ENCODE results near the gene HOXB4.
"Not testable (repeated sequence)": the region's sequence is repeated elsewhere in the genome, so short reads cannot be mapped to it uniquely, and the experiment has no call there.

The HOXB4 gene

GRCh38 chr17:48537316-48537715, 40.8 kb downstream of the HOXB4 start:
- Histone ChIP-seq H3K4me2 (no peak overlapping the region), H3K27me3 (ENCODE audit: insufficient read depth, low read depth) (no peaks in the 10 kb centered on the region; the same call in 1 of the 2 replicates), H3K4me1 (ENCODE audit: low read depth, poor library complexity, severe bottlenecking) (no peaks in the 10 kb centered on the region), H4K20me1 (ENCODE audit: insufficient read depth) (no peaks in the 10 kb centered on the region), H3K9ac (no peak overlapping the region), H3K36me3 (ENCODE audit: insufficient read depth) (no peaks in the 10 kb centered on the region), H3K27ac (no peak overlapping the region), H3K79me2 (ENCODE audit: insufficient read depth, low read depth) (no peaks in the 10 kb centered on the region), H2AFZ (ENCODE audit: low read depth) (no peak overlapping the region), H3K4me3 (IDR thresholded peaks at IDR 0.05; ENCODE audit: insufficient read depth, low read depth, low read length) (no peak overlapping the region)
- TF ChIP-seq, protein P1, sequence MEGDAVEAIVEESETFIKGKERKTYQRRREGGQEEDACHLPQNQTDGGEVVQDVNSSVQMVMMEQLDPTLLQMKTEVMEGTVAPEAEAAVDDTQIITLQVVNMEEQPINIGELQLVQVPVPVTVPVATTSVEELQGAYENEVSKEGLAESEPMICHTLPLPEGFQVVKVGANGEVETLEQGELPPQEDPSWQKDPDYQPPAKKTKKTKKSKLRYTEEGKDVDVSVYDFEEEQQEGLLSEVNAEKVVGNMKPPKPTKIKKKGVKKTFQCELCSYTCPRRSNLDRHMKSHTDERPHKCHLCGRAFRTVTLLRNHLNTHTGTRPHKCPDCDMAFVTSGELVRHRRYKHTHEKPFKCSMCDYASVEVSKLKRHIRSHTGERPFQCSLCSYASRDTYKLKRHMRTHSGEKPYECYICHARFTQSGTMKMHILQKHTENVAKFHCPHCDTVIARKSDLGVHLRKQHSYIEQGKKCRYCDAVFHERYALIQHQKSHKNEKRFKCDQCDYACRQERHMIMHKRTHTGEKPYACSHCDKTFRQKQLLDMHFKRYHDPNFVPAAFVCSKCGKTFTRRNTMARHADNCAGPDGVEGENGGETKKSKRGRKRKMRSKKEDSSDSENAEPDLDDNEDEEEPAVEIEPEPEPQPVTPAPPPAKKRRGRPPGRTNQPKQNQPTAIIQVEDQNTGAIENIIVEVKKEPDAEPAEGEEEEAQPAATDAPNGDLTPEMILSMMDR (conservative IDR thresholded peaks at IDR 0.05; ENCODE audit: low read depth, low read length), result no peak

DNA sequence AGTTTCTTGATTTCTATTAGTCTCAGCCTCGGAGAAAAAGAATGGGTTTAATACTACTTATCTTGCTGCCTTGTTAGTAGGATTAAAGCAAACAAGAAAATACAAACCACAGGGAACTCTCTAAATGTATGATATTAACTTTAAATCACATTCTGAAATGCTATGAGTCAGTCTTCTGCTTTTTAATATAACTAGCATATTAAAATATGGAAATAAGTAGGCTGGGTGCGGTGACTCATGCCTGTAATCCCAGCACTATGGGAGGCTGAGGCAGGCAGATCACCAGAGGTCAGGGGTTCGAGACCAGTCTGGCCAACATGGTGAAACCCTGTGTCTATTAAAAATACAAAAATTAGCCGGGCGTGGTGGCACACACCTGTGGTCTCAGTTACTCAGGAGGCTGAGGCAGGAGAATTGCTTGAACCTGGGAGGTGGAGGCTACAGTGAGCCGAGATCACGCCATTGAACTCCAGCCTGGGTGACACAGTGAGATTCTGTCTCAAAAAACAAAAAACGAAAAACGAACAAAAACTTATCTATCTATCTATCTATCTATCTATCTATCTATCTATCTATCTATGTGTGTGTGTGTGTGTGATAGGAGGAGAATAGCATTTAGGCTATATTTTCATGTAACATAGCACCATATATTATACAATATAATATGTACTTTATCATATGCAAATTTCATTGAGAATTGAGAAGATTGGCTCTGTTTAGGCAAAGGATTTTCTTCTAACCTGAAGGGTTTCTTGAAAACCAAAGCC, 42.2 kb downstream of the HOXB4 start:
- not testable (repeated sequence) for H3K4me1 ChIP-seq (ENCODE audit: low read depth, poor library complexity, severe bottlenecking); H3K9ac ChIP-seq

DNA sequence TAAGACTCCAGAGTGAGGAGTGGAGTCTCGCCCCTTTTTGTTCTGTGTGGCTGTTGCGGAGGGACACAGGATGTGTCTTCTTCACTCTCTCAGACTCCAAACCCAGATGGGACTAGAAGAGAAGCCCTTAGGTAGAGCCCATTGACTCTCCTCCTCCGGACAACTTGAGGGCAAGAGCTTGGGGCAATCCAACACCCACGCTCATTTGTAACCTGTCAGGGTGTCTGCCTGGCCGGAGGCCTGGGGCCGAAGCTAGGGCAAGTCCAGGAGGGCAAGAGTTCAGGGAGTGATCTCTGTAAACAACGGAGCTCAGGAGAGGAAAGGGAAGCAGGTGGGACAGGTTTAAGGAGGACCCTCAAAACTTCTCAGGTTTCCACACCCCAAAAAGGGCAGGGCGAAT, 45.9 kb downstream of the HOXB4 start:
- Histone ChIP-seq H3K4me1 (ENCODE audit: low read depth, poor library complexity, severe bottlenecking) (no peaks in the 10 kb centered on the region), H4K20me1 (ENCODE audit: insufficient read depth) (no peaks in the 10 kb centered on the region), H3K27ac (no peak overlapping the region), H3K9ac (no peak overlapping the region), H3K4me2 (no peak overlapping the region), H3K27me3 (ENCODE audit: insufficient read depth, low read depth) (no peaks in the 10 kb centered on the region), H3K79me2 (ENCODE audit: insufficient read depth, low read depth) (no peaks in the 10 kb centered on the region), H2AFZ (ENCODE audit: low read depth) (no peak overlapping the region), H3K36me3 (ENCODE audit: insufficient read depth) (no peaks in the 10 kb centered on the region), H3K4me3 (IDR thresholded peaks at IDR 0.05; ENCODE audit: insufficient read depth, low read depth, low read length) (no peak overlapping the region)
- TF ChIP-seq, protein P1 (conservative IDR thresholded peaks at IDR 0.05; ENCODE audit: low read depth, low read length), result no peak

More for the DNA sequence above, 42.2 kb downstream of the HOXB4 start:
- H3K36me3 ChIP-seq (ENCODE audit: insufficient read depth); H4K20me1 ChIP-seq (ENCODE audit: insufficient read depth); H3K79me2 ChIP-seq (ENCODE audit: insufficient read depth, low read depth); H3K27ac ChIP-seq; H3K4me3 ChIP-seq (IDR thresholded peaks at IDR 0.05; ENCODE audit: insufficient read depth, low read depth, low read length); H2AFZ ChIP-seq (ENCODE audit: low read depth); H3K27me3 ChIP-seq (ENCODE audit: insufficient read depth, low read depth); H3K4me2 ChIP-seq: not testable (repeated sequence)

- Histone ChIP-seq H3K27ac (no peak within 1 kb of the TSS), H3K9ac (no peak within 1 kb of the TSS), H3K36me3 (ENCODE audit: insufficient read depth) (no peaks in the 10 kb centered on the region), H3K4me1 (ENCODE audit: low read depth, poor library complexity, severe bottlenecking) (no peaks in the 10 kb centered on the region), H4K20me1 (ENCODE audit: insufficient read depth) (no peaks in the 10 kb centered on the region), H3K4me2 (no peak within 1 kb of the TSS), H3K79me2 (ENCODE audit: insufficient read depth, low read depth) (no peaks in the 10 kb centered on the region), H2AFZ (ENCODE audit: low read depth) (no peak within 1 kb of the TSS), H3K27me3 (ENCODE audit: insufficient read depth, low read depth) (no peaks in the 10 kb centered on the region), H3K4me3 (IDR thresholded peaks at IDR 0.05; ENCODE audit: insufficient read depth, low read depth, low read length) (no peak within 1 kb of the TSS)
- TF ChIP-seq, protein P1 (conservative IDR thresholded peaks at IDR 0.05; ENCODE audit: low read depth, low read length), result no peak
Observed at GRCh38 chr17:48530887-48531272, 47.3 kb downstream of the HOXB4 start, which contains the start of gene HOXB1. HOXB1 (minus strand) TSS chr17:48531011; CDS start chr17:48530904, 107 bp downstream.

- no peak overlapping the region for H3K9ac ChIP-seq
- no peaks in the 10 kb centered on the region for H3K4me1 ChIP-seq (ENCODE audit: low read depth, poor library complexity, severe bottlenecking)
- H3K27me3 ChIP-seq (ENCODE audit: insufficient read depth, low read depth), result no peaks in the 10 kb centered on the region
- no peaks in the 10 kb centered on the region for H3K36me3 ChIP-seq (ENCODE audit: insufficient read depth)
- no peaks in the 10 kb centered on the region for H4K20me1 ChIP-seq (ENCODE audit: insufficient read depth)
- H3K27ac ChIP-seq, result no peak overlapping the region
- H2AFZ ChIP-seq (ENCODE audit: low read depth), result no peak overlapping the region
- H3K79me2 ChIP-seq (ENCODE audit: insufficient read depth, low read depth), result no peaks in the 10 kb centered on the region
- no peak overlapping the region for H3K4me2 ChIP-seq
- TF ChIP-seq, protein P1 (conservative IDR thresholded peaks at IDR 0.05; ENCODE audit: low read depth, low read length), result no peak
- H3K4me3 ChIP-seq (IDR thresholded peaks at IDR 0.05; ENCODE audit: insufficient read depth, low read depth, low read length), result no peak overlapping the region
Observed at GRCh38 chr17:48530208-48530886, 47.8 kb downstream of the HOXB4 start.

All from KMS-11 (cell line).